ENCODE measurements around the gene CBX4. TPM values are rescaled to one million over a fixed set of nuclear protein-coding genes. Genes with fewer than 3 reads are reported as not detected.

Gene CBX4
- total and polyA plus RNA-seq, 2 of the 13 experiments (the other 11 are each of a cell fraction or from before 2014, with no cell fraction given): 25.8 to 50.8 TPM

GRCh38 chr17:79811011-79811867 lies 28.0 kb downstream of the CBX4 start (continued):
- TF ChIP-seq ZNF646 (CRISPR knock-in tag; IDR thresholded peaks at IDR 0.05): no peak
- TF ChIP-seq MIXL1 (CRISPR knock-in tag; IDR thresholded peaks at IDR 0.05): no peak
- TF ChIP-seq ZNF879 (CRISPR knock-in tag; IDR thresholded peaks at IDR 0.05): no peak
- TF ChIP-seq MNT (IDR thresholded peaks at IDR 0.05): no peak
- no peak for TF ChIP-seq ASH2L (IDR thresholded peaks at IDR 0.05; ENCODE audit: insufficient read length, low read depth, low read length)
- no peak for TF ChIP-seq DMTF1 (CRISPR knock-in tag; IDR thresholded peaks at IDR 0.05)
- TF ChIP-seq ZNF343 (CRISPR knock-in tag; IDR thresholded peaks at IDR 0.05): no peak
- TF ChIP-seq NFATC3 (CRISPR knock-in tag; IDR thresholded peaks at IDR 0.05): 0 out of 2 replicates have a peak, but pooled peaks have one; percentile 47
- TF ChIP-seq FOXK1 (CRISPR knock-in tag; IDR thresholded peaks at IDR 0.05; ENCODE audit: borderline replicate concordance, low read depth): no peak; the same call in 1 of the 2 replicates
- TF ChIP-seq CREM (IDR thresholded peaks at IDR 0.05): no peak
- no peak for TF ChIP-seq CREM (CRISPR knock-in tag; IDR thresholded peaks at IDR 0.05)
- no peak for TF ChIP-seq RFX3 (CRISPR knock-in tag; IDR thresholded peaks at IDR 0.05)
- TF ChIP-seq KDM3A (CRISPR knock-in tag; IDR thresholded peaks at IDR 0.05; ENCODE audit: low read depth): peak; percentile 53; the same call in 1 of the 2 replicates
- no peak; the same call in 1 of the 2 replicates for TF ChIP-seq ZNF275 (CRISPR knock-in tag; IDR thresholded peaks at IDR 0.05; ENCODE audit: borderline replicate concordance)
- no peak for TF ChIP-seq KLF9 (CRISPR knock-in tag; IDR thresholded peaks at IDR 0.05; ENCODE audit: low read depth)
- 0 out of 2 replicates have a peak, but pooled peaks have one; percentile 81 for TF ChIP-seq NCOA1 (CRISPR knock-in tag; IDR thresholded peaks at IDR 0.05)
- no peak for TF ChIP-seq ZSCAN12 (CRISPR knock-in tag; IDR thresholded peaks at IDR 0.05)
- no peak for TF ChIP-seq ZFP36 (IDR thresholded peaks at IDR 0.05; ENCODE audit: borderline replicate concordance, low read depth, low read length, partially characterized antibody)
